HG03060 (cell line): ENCODE measurements around the gene TNXB.
"Not testable (repeated sequence)": the region's sequence is repeated elsewhere in the genome, so short reads cannot be mapped to it uniquely, and the experiment has no call there.

Experiments
- ATAC-seq: cut with Tn5 transposase; IDR thresholded peaks from one replicate; pipeline ENCODE4 v1.9.1; 2021; ENCODE audit warnings: low read depth, moderate number of reproducible peaks; ENCODE audit not compliant: unreplicated experiment

Gene TNXB

DNA sequence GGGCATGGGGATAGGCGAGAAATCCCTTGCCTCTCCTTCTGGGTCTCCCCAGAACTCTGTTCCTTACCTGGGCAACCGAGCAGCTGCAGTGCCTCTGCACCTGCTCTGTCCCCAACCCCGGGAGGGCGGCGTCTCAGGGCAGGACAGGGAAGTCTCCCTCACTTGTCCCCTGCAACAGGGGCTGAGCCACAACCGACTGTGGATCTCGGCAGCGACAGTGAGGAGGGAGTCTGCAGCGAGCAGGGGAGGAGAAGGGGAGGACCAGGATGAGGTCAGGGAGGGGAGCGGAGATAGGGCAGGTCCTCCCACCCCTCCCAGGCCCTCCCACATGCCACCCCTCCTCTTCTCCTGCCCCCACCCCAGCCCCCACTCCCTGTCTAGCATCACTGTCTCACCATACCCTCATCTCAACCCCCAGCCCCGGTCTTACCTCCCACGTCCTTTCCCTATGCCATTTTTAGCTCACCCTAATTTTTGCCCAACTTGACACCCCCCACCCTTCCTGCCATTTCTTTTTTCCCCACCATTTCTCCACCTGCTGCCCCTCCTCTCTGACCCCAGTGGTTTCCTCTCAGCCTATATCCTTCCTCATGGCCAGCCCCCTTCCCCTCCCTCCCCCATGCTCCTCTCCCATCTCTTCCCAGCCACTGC is at the start of gene TNXB:
TSS of gene TNXB (minus strand) at position 225 of the 651 bp plus-strand sequence. CDS start 11,140 bp downstream, outside the sequence.
- ATAC-seq = no peak

- no peak for ATAC-seq
These were observed 48.9 kb upstream of the TNXB start for GRCh38 chr6:32158052-32158451.

- ATAC-seq = no peak
These were observed 47.8 kb upstream of the TNXB start for GRCh38 chr6:32156891-32157290.

DNA sequence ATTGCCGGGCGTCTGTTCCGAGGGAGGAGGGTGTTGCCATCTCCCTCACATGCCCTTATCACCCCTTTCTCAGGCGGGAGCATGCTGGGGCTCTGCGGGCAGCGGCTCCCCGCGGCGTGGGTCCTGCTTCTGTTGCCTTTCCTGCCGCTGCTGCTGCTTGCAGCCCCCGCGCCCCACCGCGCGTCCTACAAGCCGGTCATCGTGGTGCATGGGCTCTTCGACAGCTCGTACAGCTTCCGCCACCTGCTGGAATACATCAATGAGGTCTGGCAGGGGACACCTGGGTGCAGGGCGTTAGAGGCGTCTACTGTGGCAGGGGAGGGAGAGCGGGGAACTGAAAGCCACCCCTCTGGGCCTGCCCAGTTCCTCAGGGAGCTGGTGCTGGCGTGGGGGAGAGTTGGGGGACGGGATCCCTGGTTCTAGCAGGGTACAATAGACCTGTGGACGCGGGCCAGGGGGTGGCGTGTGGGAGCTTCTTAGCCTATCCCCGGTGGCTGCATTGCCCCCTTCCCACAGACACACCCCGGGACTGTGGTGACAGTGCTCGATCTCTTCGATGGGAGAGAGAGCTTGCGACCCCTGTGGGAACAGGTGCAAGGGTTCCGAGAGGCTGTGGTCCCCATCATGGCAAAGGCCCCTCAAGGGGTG is 45.5 kb upstream of the TNXB start:
- no peak for ATAC-seq

DNA sequence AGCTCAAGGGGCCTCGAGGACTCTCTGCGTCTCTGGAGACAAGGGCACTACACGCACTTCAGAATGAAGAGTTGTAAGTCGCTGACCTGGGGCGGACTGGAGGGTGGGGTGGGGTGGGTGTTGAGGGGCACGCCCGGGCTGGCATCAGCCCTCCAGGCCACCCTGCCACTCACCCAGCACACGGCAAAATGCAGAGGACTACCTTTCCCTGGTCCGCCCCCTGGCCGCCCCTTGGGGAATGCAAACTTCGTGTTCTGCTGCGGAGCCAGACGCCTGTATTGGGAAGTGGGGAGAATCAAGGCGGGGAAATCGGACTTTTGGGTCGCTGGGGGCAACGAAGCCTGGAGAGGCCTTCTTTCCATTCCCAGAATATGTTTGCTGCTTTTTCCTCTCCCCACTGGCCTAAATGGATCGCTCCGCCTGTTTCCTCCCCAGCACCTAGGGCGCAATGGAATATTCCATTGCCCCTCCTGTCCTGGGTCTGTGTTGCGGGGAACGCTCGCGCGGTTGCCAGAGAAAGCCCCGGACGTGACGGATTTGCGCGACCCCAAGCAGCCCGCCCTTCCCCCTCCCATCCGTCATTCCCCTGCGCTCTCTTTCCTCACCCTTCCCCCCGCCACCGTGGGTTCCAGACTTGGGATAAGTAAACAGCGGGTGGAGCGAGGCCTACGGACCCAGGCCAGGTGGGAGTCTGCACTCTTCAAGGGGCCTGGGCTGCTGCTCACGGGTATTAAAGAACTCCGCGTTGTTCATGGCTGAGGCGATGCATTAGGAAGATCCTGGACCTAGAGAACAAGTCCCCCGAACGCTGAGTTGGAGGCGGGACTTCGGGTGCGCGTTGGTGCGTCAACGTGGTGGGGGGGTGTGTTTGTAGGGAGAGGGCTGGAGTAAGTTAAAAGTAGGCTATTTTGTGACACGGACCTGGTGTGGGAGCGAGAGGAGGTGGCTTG is 44.7 kb upstream of the TNXB start, which contains the start of gene PPT2:
TSS of gene PPT2 (plus strand) at position 578 of the 950 bp plus-strand sequence. CDS start 454 bp downstream, outside the sequence.
- no peak for ATAC-seq

- no peak for ATAC-seq
These were observed 43.8 kb upstream of the TNXB start for GRCh38 chr6:32152769-32153563.

- no peak for ATAC-seq
These were observed 43.0 kb upstream of the TNXB start, which contains the start of gene PRRT1 for GRCh38 chr6:32151863-32152768. TSS of gene PRRT1 (minus strand) at chr6:32151939. CDS start at chr6:32151827, 112 bp downstream.

DNA sequence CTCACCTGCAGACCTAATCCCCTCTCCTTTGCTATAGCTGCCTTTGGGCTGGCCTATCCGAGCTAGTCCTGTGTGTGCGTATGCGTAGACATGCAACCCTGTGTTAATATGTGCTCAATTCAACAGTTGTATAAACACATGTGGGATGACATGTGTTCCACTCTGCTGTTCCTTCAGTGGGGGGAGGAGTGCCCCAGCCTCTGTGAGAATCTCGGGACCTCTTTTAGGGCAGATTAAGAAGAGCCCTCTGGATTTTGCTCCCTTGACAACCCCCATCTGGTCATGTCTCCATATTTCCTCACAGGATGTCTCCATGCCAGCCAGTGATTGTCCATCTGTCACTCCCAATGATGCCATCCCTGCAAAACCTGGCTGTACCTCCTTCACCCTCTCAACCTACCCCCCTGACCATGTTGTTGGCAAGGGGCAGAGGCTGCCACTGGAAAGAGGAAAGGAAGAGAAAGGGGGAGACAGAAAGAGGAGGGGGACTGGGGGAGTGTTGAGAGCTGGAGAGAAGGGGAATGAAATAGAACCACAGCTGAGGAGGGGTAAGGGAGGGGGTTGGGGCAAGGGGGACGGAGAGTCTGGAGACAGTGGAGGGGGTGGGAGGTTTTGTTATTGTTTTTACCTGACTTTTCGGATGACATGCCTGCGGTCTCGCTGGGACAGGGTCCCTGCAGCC is 42.2 kb upstream of the TNXB start:
- ATAC-seq = no peak

GRCh38 chr6:32149932-32150870 is 41.1 kb upstream of the TNXB start:
- no peak for ATAC-seq

DNA sequence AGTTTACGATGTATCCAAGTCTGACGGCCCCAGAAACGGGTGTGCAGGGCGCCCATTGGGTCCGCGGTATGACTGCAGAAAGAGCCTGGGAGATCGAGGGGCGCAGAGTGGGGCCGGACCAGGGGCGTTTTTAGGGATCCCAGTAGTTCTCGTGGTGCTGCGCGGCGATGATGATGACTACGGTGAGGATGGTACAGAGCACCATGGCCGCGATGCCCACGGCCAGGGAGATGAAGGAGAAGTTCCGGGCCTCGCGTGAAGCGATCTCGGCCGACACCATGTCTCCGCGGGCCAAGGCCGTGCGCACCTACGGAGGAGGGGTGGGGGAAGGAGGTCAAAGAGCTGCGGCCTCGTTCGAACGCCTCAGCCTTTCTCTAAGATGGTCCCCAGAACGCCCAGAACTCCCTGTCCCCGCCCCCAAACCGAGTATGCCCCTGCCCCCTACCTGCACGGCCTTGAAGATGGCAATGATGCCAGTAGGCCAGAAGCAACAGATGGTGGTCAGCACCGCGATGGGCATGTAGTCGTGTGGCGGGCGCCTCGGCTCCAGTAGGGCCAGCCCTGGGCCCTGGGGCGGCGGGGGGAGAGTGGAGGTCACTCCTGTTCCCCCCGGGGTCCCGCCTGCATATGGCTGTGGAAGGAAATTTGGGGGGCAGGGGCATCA is 40.1 kb upstream of the TNXB start:
- ATAC-seq = no peak

DNA sequence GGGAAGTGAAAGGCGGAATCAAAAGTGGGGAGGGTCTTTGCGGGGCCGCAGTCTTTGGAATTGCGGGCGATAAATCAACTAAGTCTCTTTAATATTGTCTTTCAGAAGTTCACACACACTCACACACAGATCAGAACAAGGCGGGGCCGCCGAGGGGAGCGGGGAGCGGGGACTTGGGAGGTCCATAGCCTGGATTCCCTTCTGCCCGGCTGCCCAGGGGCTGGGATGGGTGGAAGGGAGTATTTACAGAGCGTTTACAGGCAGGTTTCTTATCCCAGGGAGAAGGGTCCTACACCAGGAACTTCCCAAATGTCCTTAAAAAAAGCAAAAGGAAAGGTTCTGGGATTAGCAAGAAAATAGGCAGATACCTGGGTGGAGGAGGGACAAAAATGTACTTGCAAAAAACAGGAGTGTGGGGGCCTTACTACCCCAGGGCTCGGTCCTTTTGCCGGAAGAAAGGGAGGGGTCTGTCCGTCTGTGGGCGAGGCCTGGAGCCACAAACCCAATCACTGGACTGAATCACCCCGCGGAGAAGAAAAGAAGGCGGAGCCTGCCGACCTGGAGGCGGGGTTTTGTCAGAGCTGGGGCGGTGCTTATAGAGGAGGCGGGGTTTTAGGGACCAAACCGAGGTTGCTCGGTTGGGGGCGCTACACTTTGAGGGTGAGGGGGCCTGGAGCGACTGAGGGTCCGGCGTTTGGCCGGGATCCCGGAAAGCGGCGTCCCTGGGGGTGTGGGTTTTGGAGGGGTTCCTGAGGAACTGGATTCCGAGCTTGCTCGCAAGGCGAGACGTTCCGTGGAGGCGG is 39.4 kb upstream of the TNXB start:
- no peak for ATAC-seq

GRCh38 chr6:32147401-32148132 is 38.4 kb upstream of the TNXB start:
- ATAC-seq = no peak

GRCh38 chr6:32146687-32147086 is 37.5 kb upstream of the TNXB start:
- no peak for ATAC-seq

- no peak for ATAC-seq
These were observed 37.1 kb upstream of the TNXB start for GRCh38 chr6:32146287-32146686.

DNA sequence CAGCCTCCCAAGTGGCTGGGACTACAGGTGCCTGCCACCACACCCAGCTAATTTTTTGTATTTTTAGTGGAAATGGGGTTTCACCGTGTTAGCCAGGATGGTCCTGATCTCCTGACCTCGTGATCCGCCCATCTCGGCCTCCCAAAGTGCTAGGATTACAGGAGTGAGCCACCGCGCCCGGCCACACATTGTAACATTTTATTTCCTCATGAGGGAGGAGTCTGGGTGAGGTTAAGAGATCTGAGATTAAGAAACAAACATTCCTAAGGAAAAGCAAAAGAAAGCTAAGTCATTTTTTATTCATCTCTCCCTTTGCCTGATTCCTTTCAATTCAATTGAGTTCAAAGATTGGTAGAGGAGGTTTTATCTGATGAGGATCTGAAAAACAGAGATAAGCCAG is 35.1 kb upstream of the TNXB start:
- ATAC-seq = not testable (repeated sequence)
